ENCODE data around the gene FBN3.

DNA sequence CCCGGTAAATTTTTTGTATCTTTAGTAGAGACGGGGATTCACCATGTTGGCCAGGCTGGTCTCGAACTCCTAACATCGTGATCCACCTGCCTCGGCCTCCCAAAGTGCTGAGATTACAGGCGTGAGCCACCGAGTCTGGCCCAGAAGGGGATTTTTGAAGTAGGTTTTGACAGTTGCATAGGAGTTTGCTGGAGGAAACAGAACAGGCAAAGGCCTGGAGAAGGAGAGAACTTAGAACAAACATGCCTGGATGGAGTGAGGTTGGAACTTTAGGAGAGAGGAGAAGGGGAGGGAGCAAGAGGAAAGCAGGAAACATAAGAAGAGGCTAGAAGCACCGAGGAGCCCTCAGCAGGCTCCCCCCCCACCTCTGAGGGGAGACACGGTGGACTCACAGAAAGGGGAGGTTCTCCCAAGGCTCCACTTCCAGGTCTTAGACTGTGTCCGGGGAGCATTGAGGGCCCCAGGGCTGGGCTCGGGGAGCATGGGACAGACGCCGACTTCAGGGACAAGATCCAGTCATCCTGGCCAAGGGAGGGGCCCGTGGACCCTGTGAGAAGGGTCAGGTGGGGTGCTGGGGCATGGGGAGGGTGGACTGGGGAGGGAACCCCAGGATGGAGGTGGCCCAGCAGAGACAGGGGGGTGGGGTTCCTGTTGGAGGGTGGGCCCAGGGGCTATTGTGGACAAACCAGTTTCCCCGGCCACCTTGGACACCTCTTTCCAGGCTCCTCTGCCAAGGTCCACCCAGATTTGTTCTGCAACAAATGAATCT is 1.8 kb upstream of the FBN3 start:
- TF ChIP-seq, protein P1, sequence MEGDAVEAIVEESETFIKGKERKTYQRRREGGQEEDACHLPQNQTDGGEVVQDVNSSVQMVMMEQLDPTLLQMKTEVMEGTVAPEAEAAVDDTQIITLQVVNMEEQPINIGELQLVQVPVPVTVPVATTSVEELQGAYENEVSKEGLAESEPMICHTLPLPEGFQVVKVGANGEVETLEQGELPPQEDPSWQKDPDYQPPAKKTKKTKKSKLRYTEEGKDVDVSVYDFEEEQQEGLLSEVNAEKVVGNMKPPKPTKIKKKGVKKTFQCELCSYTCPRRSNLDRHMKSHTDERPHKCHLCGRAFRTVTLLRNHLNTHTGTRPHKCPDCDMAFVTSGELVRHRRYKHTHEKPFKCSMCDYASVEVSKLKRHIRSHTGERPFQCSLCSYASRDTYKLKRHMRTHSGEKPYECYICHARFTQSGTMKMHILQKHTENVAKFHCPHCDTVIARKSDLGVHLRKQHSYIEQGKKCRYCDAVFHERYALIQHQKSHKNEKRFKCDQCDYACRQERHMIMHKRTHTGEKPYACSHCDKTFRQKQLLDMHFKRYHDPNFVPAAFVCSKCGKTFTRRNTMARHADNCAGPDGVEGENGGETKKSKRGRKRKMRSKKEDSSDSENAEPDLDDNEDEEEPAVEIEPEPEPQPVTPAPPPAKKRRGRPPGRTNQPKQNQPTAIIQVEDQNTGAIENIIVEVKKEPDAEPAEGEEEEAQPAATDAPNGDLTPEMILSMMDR (optimal IDR thresholded peaks at IDR 0.05 in 1 of 3, IDR thresholded peaks at IDR 0.05 in 1 of 3, conservative IDR thresholded peaks at IDR 0.05 in 1 of 3; ENCODE audit: extremely low read depth in 1 of 3, insufficient read depth in 2 of 3, low read length in 3 of 3) = no peak
- no peak for TF ChIP-seq EZH2 (IDR thresholded peaks at IDR 0.05; ENCODE audit: low read length)

All from keratinocyte (primary cell).